GM19193 (cell line): ENCODE results near the gene FGD5.

Experiments used
- POLR2A ChIP-seq: IDR thresholded peaks from 4 replicates; pipeline ENCODE4 v1.6.1; 2011; ENCODE audit not compliant: insufficient read depth, insufficient read length; ENCODE audit errors: extremely low read depth

The FGD5 gene

GRCh38 chr3:14784087-14784681 is 34.6 kb upstream of the FGD5 start:
- no peak for TF ChIP-seq POLR2A

- no peak for TF ChIP-seq POLR2A
These were observed 33.3 kb upstream of the FGD5 start for GRCh38 chr3:14785207-14786155.

GRCh38 chr3:14786369-14786768 is 32.4 kb upstream of the FGD5 start:
- TF ChIP-seq POLR2A: no peak

- TF ChIP-seq POLR2A: no peak
These were observed 31.1 kb upstream of the FGD5 start for GRCh38 chr3:14787630-14788029.

- no peak for TF ChIP-seq POLR2A
These were observed 30.1 kb upstream of the FGD5 start for GRCh38 chr3:14788644-14789043.

GRCh38 chr3:14789221-14789620 is 29.5 kb upstream of the FGD5 start:
- no peak for TF ChIP-seq POLR2A

- TF ChIP-seq POLR2A: no peak
These were observed 29.0 kb upstream of the FGD5 start for GRCh38 chr3:14789640-14790285.

- no peak for TF ChIP-seq POLR2A
These were observed 27.3 kb upstream of the FGD5 start for GRCh38 chr3:14791343-14791945.

GRCh38 chr3:14792691-14793121 is 26.1 kb upstream of the FGD5 start:
- no peak for TF ChIP-seq POLR2A

- TF ChIP-seq POLR2A: no peak
These were observed 25.5 kb upstream of the FGD5 start for GRCh38 chr3:14793126-14793857.

- no peak for TF ChIP-seq POLR2A
These were observed 24.9 kb upstream of the FGD5 start for GRCh38 chr3:14793858-14794234.

- no peak for TF ChIP-seq POLR2A
These were observed 24.3 kb upstream of the FGD5 start for GRCh38 chr3:14794435-14794834.

GRCh38 chr3:14795996-14796395 is 22.8 kb upstream of the FGD5 start:
- no peak for TF ChIP-seq POLR2A

GRCh38 chr3:14796403-14797077 is 22.2 kb upstream of the FGD5 start:
- TF ChIP-seq POLR2A: no peak

- no peak for TF ChIP-seq POLR2A
These were observed 21.0 kb upstream of the FGD5 start for GRCh38 chr3:14797731-14798130.

- TF ChIP-seq POLR2A: no peak
These were observed 20.5 kb upstream of the FGD5 start for GRCh38 chr3:14798231-14798630.
